HAP-1 (cell line): ENCODE data around the gene PLK2.
A peak's percentile ranks its signal among the peaks of the same experiment; 100 is the strongest.

Source experiments
- DNase-seq, 2 experiments: peaks; one replicate each; pipeline ENCODE4 v3.0.0-alpha.2; 2016 to 2020; ENCODE audit warnings: low spot score in 2 of 2
- H3K27me3 ChIP-seq: fragments of 250-450 bp; sonication (Bioruptor Pico); 2 replicates; pipeline ENCODE4 v1.5.1; 2020; ENCODE audit warnings: low read depth, mild to moderate bottlenecking, moderate library complexity
- H3K36me3 ChIP-seq: fragments of 250-450 bp; sonication (Bioruptor Pico); replicated peaks from 2 replicates; pipeline ENCODE4 v1.5.1; 2020; ENCODE audit warnings: mild to moderate bottlenecking
- H3K4me1 ChIP-seq: fragments of 250-450 bp; sonication (Bioruptor Pico); 2 replicates; pipeline ENCODE4 v1.5.1; 2020; ENCODE audit warnings: mild to moderate bottlenecking
- H3K4me3 ChIP-seq: fragments of 250-450 bp; sonication (Bioruptor Pico); 2 replicates; pipeline ENCODE4 v1.5.1; 2020; ENCODE audit warnings: mild to moderate bottlenecking, moderate library complexity
- H3K9me3 ChIP-seq: fragments of 250-450 bp; sonication (Bioruptor Pico); 2 replicates; pipeline ENCODE4 v1.5.1; 2020; ENCODE audit warnings: mild to moderate bottlenecking, moderate library complexity
- in situ Hi-C: fragments of 300-500 bp; cut with MboI; formaldehyde crosslinking; loops from 3 replicates; pipeline ENCODE4 v1.14.3; 2020; ENCODE audit warnings: low sequenced_read_pairs, inconsistent platforms, mixed read lengths

Gene PLK2

GRCh38 chr5:58460002-58460731, at the start of gene PLK2:
Gene PLK2, minus strand, starts transcription at chr5:58460086. Its CDS starts 127 bp downstream, at chr5:58459959.
- peaks cover 19% of the 10 kb centered on the region for H3K4me1 ChIP-seq
- in situ Hi-C loops: loop anchor here (10.0 to 25.0 kb wide), 3 partner anchors 673 to 1155 kb away; no protein-coding TSS in a partner anchor
- peak within 1 kb of the TSS; percentile 64 for H3K4me3 ChIP-seq
- H3K36me3 ChIP-seq: peaks cover 7% of the 10 kb centered on the region; the same call in 1 of the 2 replicates
- no peaks in the 10 kb centered on the region for H3K9me3 ChIP-seq
- no peaks in the 10 kb centered on the region for H3K27me3 ChIP-seq
- peak; percentile 47 to 89 for DNase-seq

GRCh38 chr5:58507715-58508114, 47.8 kb upstream of the PLK2 start:
- H3K4me1 ChIP-seq: no peaks in the 10 kb centered on the region; the same call in 1 of the 2 replicates
- no peak overlapping the region for H3K4me3 ChIP-seq
- H3K9me3 ChIP-seq: no peaks in the 10 kb centered on the region
- no peaks in the 10 kb centered on the region for H3K36me3 ChIP-seq
- no peak for DNase-seq
- in situ Hi-C loops: loop anchor here (25.0 kb wide), 1 partner anchor 330 kb away; no protein-coding TSS in a partner anchor
- H3K27me3 ChIP-seq: no peaks in the 10 kb centered on the region

GRCh38 chr5:58505971-58506640, 46.2 kb upstream of the PLK2 start:
- Histone ChIP-seq H3K27me3 (no peaks in the 10 kb centered on the region), H3K4me3 (no peak overlapping the region), H3K36me3 (no peaks in the 10 kb centered on the region), H3K9me3 (no peaks in the 10 kb centered on the region), H3K4me1 (no peaks in the 10 kb centered on the region; the same call in 1 of the 2 replicates)
- no peak for DNase-seq
- in situ Hi-C loops: loop anchor here (25.0 kb wide), 1 partner anchor 331 kb away; no protein-coding TSS in a partner anchor

GRCh38 chr5:58505502-58505901, 45.6 kb upstream of the PLK2 start:
- H3K36me3 ChIP-seq: no peaks in the 10 kb centered on the region
- DNase-seq: no peak
- in situ Hi-C loops: loop anchor here (25.0 kb wide), 1 partner anchor 332 kb away; no protein-coding TSS in a partner anchor
- H3K27me3 ChIP-seq: no peaks in the 10 kb centered on the region
- no peak overlapping the region for H3K4me3 ChIP-seq
- H3K9me3 ChIP-seq: no peaks in the 10 kb centered on the region
- H3K4me1 ChIP-seq: no peaks in the 10 kb centered on the region; the same call in 1 of the 2 replicates

- H3K4me3 ChIP-seq: no peak overlapping the region
- no peak for DNase-seq
- H3K36me3 ChIP-seq: no peaks in the 10 kb centered on the region
- no peaks in the 10 kb centered on the region; the same call in 1 of the 2 replicates for H3K4me1 ChIP-seq
- in situ Hi-C loops: loop anchor here (25.0 kb wide), 1 partner anchor 333 kb away; no protein-coding TSS in a partner anchor
- no peaks in the 10 kb centered on the region for H3K27me3 ChIP-seq
- no peaks in the 10 kb centered on the region for H3K9me3 ChIP-seq
These were observed 44.9 kb upstream of the PLK2 start for GRCh38 chr5:58504766-58505165.

- no peaks in the 10 kb centered on the region for H3K36me3 ChIP-seq
- H3K27me3 ChIP-seq: no peaks in the 10 kb centered on the region; the same call in 1 of the 2 replicates
- in situ Hi-C loops: loop anchor here (25.0 kb wide), 1 partner anchor 334 kb away; no protein-coding TSS in a partner anchor
- no peak for DNase-seq
- no peaks in the 10 kb centered on the region; the same call in 1 of the 2 replicates for H3K4me1 ChIP-seq
- no peaks in the 10 kb centered on the region for H3K9me3 ChIP-seq
- H3K4me3 ChIP-seq: no peak overlapping the region
These were observed 43.6 kb upstream of the PLK2 start for GRCh38 chr5:58503390-58504046.

- no peaks in the 10 kb centered on the region; the same call in 1 of the 2 replicates for H3K4me1 ChIP-seq
- no peaks in the 10 kb centered on the region; the same call in 1 of the 2 replicates for H3K27me3 ChIP-seq
- H3K36me3 ChIP-seq: no peaks in the 10 kb centered on the region
- in situ Hi-C loops: loop anchor here (25.0 kb wide), 1 partner anchor 335 kb away; no protein-coding TSS in a partner anchor
- H3K9me3 ChIP-seq: no peaks in the 10 kb centered on the region
- no peak for DNase-seq
- no peak overlapping the region for H3K4me3 ChIP-seq
These were observed 42.0 kb upstream of the PLK2 start for GRCh38 chr5:58501778-58502417.

GRCh38 chr5:58499941-58500340, 40.1 kb upstream of the PLK2 start:
- H3K36me3 ChIP-seq: no peaks in the 10 kb centered on the region
- no peaks in the 10 kb centered on the region for H3K9me3 ChIP-seq
- no peak for DNase-seq
- H3K27me3 ChIP-seq: no peaks in the 10 kb centered on the region; the same call in 1 of the 2 replicates
- H3K4me3 ChIP-seq: no peak overlapping the region
- in situ Hi-C loops: loop anchor here (25.0 kb wide), 1 partner anchor 337 kb away; no protein-coding TSS in a partner anchor
- no peaks in the 10 kb centered on the region; the same call in 1 of the 2 replicates for H3K4me1 ChIP-seq

- H3K27me3 ChIP-seq: no peaks in the 10 kb centered on the region; the same call in 1 of the 2 replicates
- in situ Hi-C loops: no loop called here
- H3K4me3 ChIP-seq: no peak overlapping the region
- no peaks in the 10 kb centered on the region for H3K36me3 ChIP-seq
- no peaks in the 10 kb centered on the region for H3K4me1 ChIP-seq
- DNase-seq: no peak
- no peaks in the 10 kb centered on the region for H3K9me3 ChIP-seq
These were observed 39.3 kb upstream of the PLK2 start for GRCh38 chr5:58499231-58499630.

GRCh38 chr5:58498340-58498942, 38.6 kb upstream of the PLK2 start:
- H3K4me1 ChIP-seq: no peaks in the 10 kb centered on the region
- no peaks in the 10 kb centered on the region for H3K36me3 ChIP-seq
- no peak overlapping the region for H3K4me3 ChIP-seq
- in situ Hi-C loops: no loop called here
- H3K27me3 ChIP-seq: no peaks in the 10 kb centered on the region; the same call in 1 of the 2 replicates
- no peaks in the 10 kb centered on the region for H3K9me3 ChIP-seq
- DNase-seq: peak; percentile 6 to 65

GRCh38 chr5:58497921-58498320, 38.0 kb upstream of the PLK2 start:
- Histone ChIP-seq H3K36me3 (no peaks in the 10 kb centered on the region), H3K4me3 (no peak overlapping the region), H3K27me3 (no peaks in the 10 kb centered on the region; the same call in 1 of the 2 replicates), H3K4me1 (no peaks in the 10 kb centered on the region), H3K9me3 (no peaks in the 10 kb centered on the region)
- in situ Hi-C loops: no loop called here
- DNase-seq: no peak

GRCh38 chr5:58497386-58497785, 37.5 kb upstream of the PLK2 start:
- Histone ChIP-seq H3K4me3 (no peak overlapping the region), H3K4me1 (no peaks in the 10 kb centered on the region), H3K36me3 (no peaks in the 10 kb centered on the region), H3K27me3 (no peaks in the 10 kb centered on the region; the same call in 1 of the 2 replicates), H3K9me3 (no peaks in the 10 kb centered on the region)
- no peak for DNase-seq
- in situ Hi-C loops: no loop called here
